Activated CD8-positive, alpha-beta T cell treated with anti-CD3 and anti-CD28 coated beads for 36 hours (primary cell): Measurements from ENCODE around the gene THPO. TPM values are rescaled to one million over a fixed set of nuclear protein-coding genes. Genes with fewer than 3 reads are reported as not detected.

Experiments used
- ATAC-seq: fragments of 200-7000 bp; cut with Tn5 transposase; one replicate; pipeline ENCODE4 v1.10.0; 2021; ENCODE audit warnings: mild to moderate bottlenecking, moderate library complexity
- CTCF ChIA-PET: fragments of 350-600 bp; sonication (Branson Sonifier 250); formaldehyde crosslinking; loops from one replicate; lab custom pipeline; 2021; ENCODE audit warnings: antibody characterized with exemption; lab: Charles Lee
- POLR2A ChIA-PET: fragments of 350-600 bp; sonication (Branson Sonifier 250); formaldehyde crosslinking; loops from one replicate; lab custom pipeline; 2021; ENCODE audit warnings: antibody characterized with exemption; lab: Charles Lee
- DNase-seq: peaks from one replicate; pipeline ENCODE4 v3.0.0-alpha.2; 2020
- H3K27ac Mint-ChIP-seq: one replicate; pipeline ENCODE4 v1.8.0; 2021; ENCODE audit warnings: mild to moderate bottlenecking, mixed read lengths
- H3K27me3 Mint-ChIP-seq: one replicate; pipeline ENCODE4 v1.8.0; 2021; ENCODE audit warnings: mixed read lengths
- H3K36me3 Mint-ChIP-seq: one replicate; pipeline ENCODE4 v1.8.0; 2021; ENCODE audit warnings: low read depth, mixed read lengths
- H3K4me1 Mint-ChIP-seq: one replicate; pipeline ENCODE4 v1.8.0; 2021; ENCODE audit warnings: low read depth, mixed read lengths
- H3K4me3 Mint-ChIP-seq: one replicate; pipeline ENCODE4 v1.8.0; 2021; ENCODE audit warnings: mild to moderate bottlenecking, moderate library complexity, mixed read lengths
- H3K9me3 Mint-ChIP-seq: one replicate; pipeline ENCODE4 v1.8.0; 2021; ENCODE audit warnings: mixed read lengths
- intact Hi-C: fragments of 100-400 bp; cut with micrococcal nuclease; formaldehyde crosslinking; loops from one replicate; pipeline ENCODE4 v1.10.0; 2022
- total RNA-seq, 2 experiments: library from RNA; stranded (reverse); gene quantifications; one replicate each; pipeline ENCODE4 v1.2.3, GENCODE V29; 2021
- TF ChIP-seq, protein P1 (sequence below): fragments of 200-600 bp; IDR thresholded peaks from one replicate; pipeline ENCODE4 v1.8.0; 2022; ENCODE audit warnings: antibody characterized with exemption, mild to moderate bottlenecking

Gene THPO
- total RNA-seq, 2 experiments from 2014 or later = not detected

DNA sequence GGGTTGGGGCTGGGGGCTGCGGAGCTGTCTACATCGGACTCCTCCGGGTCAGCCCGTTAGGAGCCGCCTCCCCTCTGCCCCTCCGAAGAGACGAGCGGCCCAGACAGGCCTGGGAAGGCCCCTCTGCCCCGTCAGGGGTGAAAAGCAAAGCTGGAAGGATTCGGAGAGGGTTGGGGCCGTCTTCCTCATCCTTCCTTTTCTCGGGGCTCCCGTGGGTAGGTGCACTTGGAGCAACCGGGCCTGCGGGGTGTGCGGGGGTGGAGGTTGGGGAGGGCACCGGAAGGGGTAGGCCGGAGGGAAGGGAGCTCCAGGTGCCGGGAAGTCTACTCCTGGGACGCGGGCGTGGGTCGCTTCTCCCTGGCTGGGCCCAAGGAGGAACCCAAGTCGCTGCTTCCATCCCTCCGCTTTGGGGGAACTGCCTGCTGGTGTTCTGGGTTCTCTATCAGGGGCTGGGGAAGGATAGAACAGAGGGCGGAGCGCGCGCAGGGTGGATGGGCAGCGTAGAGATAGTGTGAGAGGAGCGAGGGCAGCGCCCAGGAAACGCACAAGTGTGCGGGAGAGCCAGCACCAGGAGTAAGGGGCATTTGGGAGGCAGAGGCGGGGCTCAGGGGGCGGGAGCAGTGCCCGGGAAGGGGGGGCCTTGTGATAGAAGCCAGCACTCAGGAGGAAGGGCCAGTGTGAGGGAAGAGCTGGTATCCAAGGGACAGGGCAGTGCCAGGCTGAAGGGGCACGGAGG is 15.9 kb downstream of the THPO start:
- CTCF ChIA-PET = interaction anchor here (1.0 to 6.6 kb wide), 3 partner anchors 10 to 152 kb away, joined by 3 to 29 read pairs (median 6); partner anchors contain the start of gene EEF1AKMT4
- H3K27me3 Mint-ChIP-seq = no peaks in the 10 kb centered on the region
- peaks cover 30% of the 10 kb centered on the region for H3K36me3 Mint-ChIP-seq

DNA sequence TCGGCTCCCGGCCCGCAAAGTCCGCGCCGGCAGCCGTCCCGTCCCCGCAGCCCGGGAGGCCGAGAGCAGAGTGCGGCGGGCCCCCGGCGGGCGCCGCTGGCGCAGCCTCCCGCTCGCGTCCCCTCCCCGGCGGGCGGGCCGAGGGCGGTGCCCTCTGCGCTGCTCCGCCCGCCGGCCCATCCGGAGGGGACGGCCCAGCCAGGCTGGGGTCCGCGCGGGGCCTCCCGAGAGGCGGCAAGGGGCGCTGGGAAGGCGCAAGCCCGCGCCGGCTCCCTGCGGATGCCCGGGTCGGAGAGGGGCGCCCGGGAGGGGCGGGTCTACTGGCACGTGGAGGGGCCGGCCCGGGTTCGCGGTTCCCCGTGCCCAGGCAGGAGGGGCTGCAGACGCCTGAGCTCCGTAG is 16.5 kb downstream of the THPO start, which contains the start of the genes CLCN2 and POLR2H:
TSS of gene CLCN2 (minus strand) at position 74 of the 400 bp plus-strand sequence. CDS start 126 bp downstream, outside the sequence.
TSS of gene POLR2H (plus strand) at position 179 of the 400 bp plus-strand sequence. CDS start 1,783 bp downstream, outside the sequence.
- CTCF ChIA-PET = interaction anchor here (1.0 to 6.6 kb wide), 3 partner anchors 11 to 152 kb away, joined by 3 to 29 read pairs (median 6); partner anchors contain the start of gene EEF1AKMT4
- POLR2A ChIA-PET = interaction anchor here (0.9 to 3.0 kb wide), 8 partner anchors 10 to 46 kb away, joined by 3 to 13 read pairs (median 4); no protein-coding TSS in a partner anchor
- Mint-ChIP-seq H3K27me3 (no peaks in the 10 kb centered on the region), H3K4me1 (peaks cover 25% of the 10 kb centered on the region), H3K9me3 (no peaks in the 10 kb centered on the region), H3K4me3 (peak within 1 kb of the TSS; percentile 93), H3K36me3 (peaks cover 24% of the 10 kb centered on the region), H3K27ac (peak within 1 kb of the TSS; percentile 94)
- intact Hi-C loops = no loop called here
- DNase-seq (no peak), ATAC-seq (peak; percentile 26)
- TF ChIP-seq, protein P1, sequence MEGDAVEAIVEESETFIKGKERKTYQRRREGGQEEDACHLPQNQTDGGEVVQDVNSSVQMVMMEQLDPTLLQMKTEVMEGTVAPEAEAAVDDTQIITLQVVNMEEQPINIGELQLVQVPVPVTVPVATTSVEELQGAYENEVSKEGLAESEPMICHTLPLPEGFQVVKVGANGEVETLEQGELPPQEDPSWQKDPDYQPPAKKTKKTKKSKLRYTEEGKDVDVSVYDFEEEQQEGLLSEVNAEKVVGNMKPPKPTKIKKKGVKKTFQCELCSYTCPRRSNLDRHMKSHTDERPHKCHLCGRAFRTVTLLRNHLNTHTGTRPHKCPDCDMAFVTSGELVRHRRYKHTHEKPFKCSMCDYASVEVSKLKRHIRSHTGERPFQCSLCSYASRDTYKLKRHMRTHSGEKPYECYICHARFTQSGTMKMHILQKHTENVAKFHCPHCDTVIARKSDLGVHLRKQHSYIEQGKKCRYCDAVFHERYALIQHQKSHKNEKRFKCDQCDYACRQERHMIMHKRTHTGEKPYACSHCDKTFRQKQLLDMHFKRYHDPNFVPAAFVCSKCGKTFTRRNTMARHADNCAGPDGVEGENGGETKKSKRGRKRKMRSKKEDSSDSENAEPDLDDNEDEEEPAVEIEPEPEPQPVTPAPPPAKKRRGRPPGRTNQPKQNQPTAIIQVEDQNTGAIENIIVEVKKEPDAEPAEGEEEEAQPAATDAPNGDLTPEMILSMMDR = no peak

More for the DNA sequence above, 15.9 kb downstream of the THPO start:
- POLR2A ChIA-PET = interaction anchor here (0.9 to 3.0 kb wide), 9 partner anchors 10 to 112 kb away, joined by 3 to 13 read pairs (median 4); no protein-coding TSS in a partner anchor
- intact Hi-C loops = no loop called here
- peak overlapping the region; percentile 94 for H3K27ac Mint-ChIP-seq
- H3K9me3 Mint-ChIP-seq = no peaks in the 10 kb centered on the region
- H3K4me1 Mint-ChIP-seq = peaks cover 31% of the 10 kb centered on the region
- peak; percentile 21 for ATAC-seq
- peak; percentile 69 for DNase-seq
- peak overlapping the region; percentile 93 for H3K4me3 Mint-ChIP-seq
- TF ChIP-seq, protein P1 = no peak

DNA sequence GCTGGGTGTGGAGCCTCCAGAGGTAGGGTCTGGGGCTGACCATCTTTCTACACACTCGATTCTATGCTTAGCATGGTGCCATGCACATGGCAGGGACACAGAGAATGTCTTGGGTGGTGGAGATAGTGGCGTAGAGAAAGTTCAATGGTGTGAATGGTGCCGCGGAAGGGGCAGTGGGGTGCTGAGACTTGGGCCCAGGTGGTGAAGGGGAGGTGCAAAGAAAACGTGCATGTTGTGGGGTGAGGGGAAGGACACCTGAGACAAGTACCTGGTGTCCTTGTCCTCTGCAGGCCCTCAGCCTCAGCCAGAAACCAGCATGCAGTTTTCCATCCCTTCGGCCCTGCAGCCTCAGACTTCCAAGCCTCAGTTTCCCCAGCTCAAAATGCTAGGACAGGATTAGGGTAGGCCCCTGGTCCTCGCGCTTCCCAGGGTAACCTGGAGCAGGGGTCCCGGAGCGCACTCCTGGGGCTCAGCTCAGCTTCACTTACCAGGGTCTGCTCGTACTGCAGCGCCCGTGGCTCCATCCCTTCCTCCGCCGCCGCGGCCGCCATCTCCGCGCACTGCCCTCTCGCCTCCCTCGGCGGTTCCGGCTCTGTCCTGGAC is 17.0 kb downstream of the THPO start:
- Mint-ChIP-seq H3K36me3 (peaks cover 21% of the 10 kb centered on the region), H3K4me1 (peaks cover 23% of the 10 kb centered on the region), H3K27ac (peak overlapping the region; percentile 17), H3K9me3 (no peaks in the 10 kb centered on the region), H3K4me3 (peak overlapping the region; percentile 73), H3K27me3 (no peaks in the 10 kb centered on the region)
- CTCF ChIA-PET = interaction anchor here (6.6 kb wide), 1 partner anchor 11 kb away, joined by 29 read pairs; no protein-coding TSS in a partner anchor
- intact Hi-C loops = no loop called here
- POLR2A ChIA-PET = interaction anchor here (1.3 to 3.0 kb wide), 8 partner anchors 9 to 45 kb away, joined by 3 to 13 read pairs (median 7); no protein-coding TSS in a partner anchor
- DNase-seq = no peak
- TF ChIP-seq, protein P1 = no peak
- no peak for ATAC-seq

DNA sequence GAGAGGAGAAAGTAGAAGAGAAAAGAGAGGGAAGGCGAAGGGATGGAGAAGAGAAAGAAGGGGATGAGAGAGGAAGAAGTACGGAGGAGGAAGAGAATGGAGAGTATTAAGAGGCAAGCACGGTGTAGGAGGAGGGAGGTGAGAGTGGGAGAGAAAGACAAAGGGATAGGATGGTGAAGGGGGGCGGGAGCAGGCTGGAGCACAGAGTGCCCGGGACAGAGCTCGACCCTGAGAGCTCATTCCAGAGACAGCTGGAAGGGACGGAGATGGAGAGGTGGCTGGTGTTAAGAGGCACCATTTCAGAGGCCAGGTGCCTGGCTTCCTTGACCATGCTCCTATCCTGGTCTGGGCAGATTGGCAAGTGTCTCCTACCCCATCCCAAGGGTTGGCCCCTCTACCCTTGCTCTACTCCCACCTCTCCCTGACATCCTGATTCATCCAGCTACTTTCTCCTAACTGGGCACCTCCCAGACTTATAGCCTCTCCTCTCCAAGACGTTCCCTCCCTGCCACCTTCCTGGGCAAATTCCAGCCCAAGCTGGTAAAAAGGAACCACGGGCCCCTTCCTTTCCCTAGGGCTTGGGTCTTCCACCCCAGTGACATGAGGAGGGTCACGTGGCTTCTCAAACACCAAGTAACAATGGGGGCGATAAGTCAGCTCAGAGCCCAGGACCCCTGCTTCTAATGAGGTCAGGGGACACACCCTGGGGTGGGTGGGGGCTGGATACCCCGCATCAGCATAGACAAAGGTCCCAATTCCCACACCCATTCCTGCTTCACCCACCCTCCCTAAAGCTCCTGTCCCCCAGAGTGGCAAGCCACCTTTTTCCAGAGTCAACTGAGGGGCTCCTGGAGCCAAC is 17.7 kb downstream of the THPO start:
- Mint-ChIP-seq H3K4me3 (peak overlapping the region; percentile 73), H3K4me1 (peaks cover 21% of the 10 kb centered on the region), H3K36me3 (peaks cover 18% of the 10 kb centered on the region), H3K27me3 (no peaks in the 10 kb centered on the region), H3K9me3 (no peaks in the 10 kb centered on the region), H3K27ac (no peak overlapping the region)
- DNase-seq (no peak), ATAC-seq (no peak)
- ChIA-PET CTCF (interaction anchor here (6.6 kb wide), 1 partner anchor 12 kb away, joined by 29 read pairs; no protein-coding TSS in a partner anchor), POLR2A (interaction anchor here (1.5 to 3.0 kb wide), 5 partner anchors 9 to 44 kb away, joined by 4 to 11 read pairs (median 9); no protein-coding TSS in a partner anchor)
- intact Hi-C loops = no loop called here
- TF ChIP-seq, protein P1 = no peak
